NCI-H2227 treated with DMSO at 0.1 percent for 48 hours (cell line): ENCODE results near the gene TAOK2.

Experiments
- DNase-seq: peaks from one replicate; lab custom pipeline; 2025; lab: John Stamatoyannopoulos, UW

Gene TAOK2

DNA sequence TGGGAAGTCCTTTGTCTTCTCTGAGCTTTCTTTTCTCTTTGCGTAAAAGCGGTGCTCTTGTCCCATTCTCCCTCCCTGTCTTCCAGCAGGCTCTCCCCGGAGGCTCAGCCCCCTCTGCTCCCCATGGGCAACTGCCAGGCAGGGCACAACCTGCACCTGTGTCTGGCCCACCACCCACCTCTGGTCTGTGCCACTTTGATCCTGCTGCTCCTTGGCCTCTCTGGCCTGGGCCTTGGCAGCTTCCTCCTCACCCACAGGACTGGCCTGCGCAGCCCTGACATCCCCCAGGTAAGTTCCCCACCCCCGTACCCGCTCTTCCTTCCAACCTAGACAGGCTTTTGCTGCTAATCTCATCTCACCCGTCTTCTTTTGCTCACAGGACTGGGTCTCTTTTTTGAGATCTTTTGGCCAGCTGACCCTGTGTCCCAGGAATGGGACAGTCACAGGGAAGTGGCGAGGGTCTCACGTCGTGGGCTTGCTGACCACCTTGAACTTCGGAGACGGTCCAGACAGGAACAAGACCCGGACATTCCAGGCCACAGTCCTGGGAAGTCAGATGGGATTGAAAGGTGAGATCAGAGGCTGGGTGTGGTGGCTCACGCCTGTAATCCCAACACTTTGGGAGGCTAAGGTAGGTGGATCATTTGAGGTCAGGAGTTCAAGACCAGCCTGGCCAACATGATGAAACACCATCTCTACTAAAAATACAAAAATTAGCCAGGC, 10.5 kb upstream of the TAOK2 start:
- DNase-seq, result no peak

GRCh38 chr16:29968205-29968604, 5.5 kb upstream of the TAOK2 start:
- DNase-seq, result no peak

GRCh38 chr16:29971304-29971703, 2.4 kb upstream of the TAOK2 start:
- DNase-seq, result no peak

DNA sequence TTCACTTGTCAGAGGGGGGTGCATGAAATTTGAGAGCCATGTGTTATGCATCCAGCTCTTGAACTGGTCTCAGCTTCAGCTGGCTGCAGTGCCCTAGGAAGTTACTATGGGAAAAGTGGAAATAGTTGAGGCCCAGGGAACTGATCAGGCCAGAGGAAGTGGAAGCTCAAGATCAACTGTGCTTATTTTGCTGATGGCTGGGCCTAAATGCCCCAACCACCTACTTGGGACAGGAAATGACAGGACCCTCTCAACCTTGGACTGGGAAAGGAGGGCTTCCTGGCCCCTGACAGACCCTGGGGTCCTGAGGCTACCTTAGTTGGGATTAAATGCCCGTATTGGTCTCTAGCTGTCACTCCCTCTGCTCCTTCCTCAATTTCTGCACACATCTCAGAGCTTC, 1.2 kb upstream of the TAOK2 start:
- no peak for DNase-seq

DNA sequence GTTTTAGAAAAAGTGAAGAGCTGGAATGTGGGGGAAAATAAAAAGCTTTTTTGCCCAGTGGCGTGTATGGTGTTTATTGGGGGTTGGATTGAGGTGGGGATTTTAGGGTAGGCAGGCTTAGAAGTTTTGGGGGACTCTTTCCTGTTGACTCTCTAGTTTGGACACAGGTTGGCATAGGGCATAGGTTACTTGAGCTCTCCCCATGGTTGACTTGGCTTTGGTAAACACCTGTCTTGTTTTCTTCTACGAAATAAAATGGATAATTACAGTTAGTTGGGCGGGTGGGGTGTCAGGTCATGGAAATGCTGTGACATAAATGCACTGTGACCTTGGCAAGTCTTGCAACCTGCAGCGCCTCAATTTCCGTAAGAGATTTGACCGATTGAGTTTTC, 680 bp upstream of the TAOK2 start:
- DNase-seq, result no peak

- DNase-seq, result no peak
These were observed 844 bp downstream of the TAOK2 start for GRCh38 chr16:29974291-29975133.

DNA sequence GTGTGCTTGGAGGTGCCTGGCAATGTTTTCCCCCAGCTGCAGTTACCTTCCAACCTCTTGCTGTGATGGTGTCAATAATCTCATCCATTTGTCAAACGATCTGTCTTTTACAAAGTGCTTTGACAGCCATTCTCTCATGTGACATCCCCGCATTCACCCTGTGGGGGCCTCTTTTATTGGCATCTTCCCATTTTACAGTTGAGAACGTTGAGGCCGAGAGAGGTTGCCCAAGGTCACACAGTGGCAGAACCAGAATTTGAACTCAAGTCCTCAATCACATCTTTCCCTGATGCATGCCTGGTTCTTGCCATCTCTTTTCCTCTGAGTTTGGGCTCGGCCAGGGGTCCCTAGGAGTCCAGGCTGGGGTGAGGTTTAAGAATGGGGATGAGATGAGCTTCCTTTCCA, 1.5 kb downstream of the TAOK2 start:
- DNase-seq, result no peak

DNA sequence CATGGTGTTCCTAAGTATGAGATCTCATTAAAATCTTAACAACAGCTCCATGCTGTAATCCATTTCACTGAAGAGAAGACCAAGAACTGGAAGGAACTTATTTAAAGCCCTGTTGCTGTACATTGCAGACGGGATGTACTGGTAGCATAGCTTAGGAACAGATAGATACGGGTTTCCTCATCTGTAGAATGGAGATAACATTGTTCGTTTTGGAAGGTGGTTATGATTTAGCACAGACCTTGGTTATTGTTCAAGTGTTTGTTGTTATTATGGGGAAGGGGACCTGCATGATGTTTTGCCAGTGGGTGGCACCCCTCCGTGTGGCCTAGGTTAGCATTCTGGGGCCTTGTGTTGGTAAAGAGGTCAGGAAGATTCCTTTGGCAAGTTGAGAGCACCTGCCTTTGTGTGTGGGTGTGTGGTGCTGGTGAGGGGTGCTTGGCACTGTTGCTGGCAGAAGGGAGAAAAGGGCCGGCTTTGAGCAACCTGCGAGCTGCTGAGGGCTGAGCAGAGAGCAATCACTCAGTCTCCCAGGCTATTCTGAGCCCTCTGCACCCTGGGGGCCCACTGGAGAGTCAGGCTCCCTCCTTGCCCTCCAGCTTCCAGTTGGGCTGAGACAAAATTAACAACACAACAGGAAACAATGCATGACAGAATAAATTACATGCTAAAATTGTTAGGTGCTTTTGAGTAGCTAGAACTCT, 2.3 kb downstream of the TAOK2 start:
- no peak for DNase-seq

GRCh38 chr16:29977063-29977825, 3.6 kb downstream of the TAOK2 start:
- DNase-seq, result no peak

- no peak for DNase-seq
These were observed 4.4 kb downstream of the TAOK2 start for GRCh38 chr16:29978081-29978480.

DNA sequence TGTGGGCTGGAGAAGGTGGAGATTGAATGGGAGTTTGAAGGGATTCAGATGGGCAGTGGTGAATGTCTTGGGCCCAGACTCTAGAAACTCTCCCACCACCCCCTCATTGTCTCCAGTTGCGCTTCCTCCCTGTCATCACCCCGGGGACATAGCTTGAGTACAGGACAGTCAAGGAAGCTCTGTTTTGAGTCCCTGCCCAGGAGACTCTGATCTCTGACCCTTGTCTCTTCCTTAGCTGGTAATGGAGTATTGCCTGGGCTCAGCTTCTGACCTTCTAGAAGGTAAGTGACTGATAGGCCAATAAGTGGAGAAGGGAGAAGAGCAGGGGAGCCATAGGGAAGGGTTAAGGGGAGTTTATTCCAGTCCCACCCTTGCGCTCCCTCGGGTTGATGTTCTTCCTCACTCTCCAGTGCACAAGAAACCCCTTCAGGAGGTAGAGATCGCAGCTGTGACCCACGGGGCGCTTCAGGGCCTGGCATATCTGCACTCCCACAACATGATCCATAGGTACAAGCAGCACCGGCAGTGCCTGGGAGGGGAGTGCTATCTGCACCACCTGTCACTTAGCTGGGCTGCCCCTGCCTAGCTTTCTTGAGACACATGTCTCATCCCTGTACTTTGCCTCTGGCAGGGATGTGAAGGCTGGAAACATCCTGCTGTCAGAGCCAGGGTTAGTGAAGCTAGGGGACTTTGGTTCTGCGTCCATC, 5.0 kb downstream of the TAOK2 start:
- no peak for DNase-seq

DNA sequence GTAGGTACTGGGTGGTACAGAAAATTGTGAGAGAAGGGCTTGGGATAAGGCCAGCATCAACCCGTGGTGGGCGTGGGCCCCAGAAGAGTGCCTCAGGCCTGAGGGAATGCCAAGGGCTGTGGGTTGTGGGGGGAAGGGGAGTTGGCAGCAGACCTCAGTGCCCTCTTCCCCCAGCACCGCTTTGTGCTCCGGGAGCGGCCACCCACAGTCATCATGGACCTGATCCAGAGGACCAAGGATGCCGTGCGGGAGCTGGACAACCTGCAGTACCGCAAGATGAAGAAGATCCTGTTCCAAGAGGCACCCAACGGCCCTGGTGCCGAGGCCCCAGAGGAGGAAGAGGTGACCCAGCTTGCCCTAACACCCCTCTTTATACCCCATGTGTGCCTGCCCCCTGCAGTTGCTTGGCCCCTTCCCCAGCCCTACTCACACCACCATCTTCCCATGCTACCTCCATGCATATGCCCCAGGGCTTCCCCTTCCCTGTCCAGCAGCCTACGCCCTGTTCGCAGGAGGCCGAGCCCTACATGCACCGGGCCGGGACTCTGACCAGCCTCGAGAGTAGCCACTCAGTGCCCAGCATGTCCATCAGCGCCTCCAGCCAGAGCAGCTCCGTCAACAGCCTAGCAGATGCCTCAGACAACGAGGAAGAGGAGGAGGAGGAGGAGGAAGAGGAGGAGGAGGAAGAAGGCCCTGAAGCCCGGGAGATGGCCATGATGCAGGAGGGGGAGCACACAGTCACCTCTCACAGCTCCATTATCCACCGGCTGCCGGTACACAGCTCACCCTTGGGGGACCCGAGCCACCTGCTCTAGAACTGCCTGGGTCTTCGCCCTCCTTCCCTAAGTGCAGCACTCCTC, 9.1 kb downstream of the TAOK2 start:
- DNase-seq, result no peak

DNA sequence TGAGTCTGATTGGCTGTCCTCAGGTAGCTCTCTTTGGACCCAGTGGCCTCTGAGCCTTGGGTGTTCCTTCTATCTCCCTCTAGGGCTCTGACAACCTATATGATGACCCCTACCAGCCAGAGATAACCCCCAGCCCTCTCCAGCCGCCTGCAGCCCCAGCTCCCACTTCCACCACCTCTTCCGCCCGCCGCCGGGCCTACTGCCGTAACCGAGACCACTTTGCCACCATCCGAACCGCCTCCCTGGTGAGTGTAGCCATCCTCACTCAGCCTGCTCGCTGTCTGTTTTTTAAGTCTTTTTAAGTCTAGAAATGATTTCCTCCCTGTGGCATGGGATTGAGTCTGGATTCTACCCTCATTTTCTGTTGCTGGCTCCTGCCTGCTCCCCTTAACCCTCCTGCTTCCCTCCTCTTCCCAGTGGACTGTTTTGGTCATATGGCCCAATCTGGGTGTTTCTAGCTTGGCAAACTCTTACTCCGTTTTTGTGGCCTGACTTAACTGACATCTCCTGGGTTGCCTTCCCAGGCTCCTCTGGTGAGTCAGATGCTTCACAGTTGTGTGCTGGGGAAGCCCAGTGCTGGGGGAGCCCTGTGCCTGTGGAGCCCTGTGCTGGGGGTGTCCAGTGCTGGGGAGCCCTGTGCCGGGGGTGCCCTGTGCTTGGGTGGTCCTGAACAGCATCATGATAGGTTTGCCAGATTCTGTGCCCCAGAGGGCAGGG, 9.9 kb downstream of the TAOK2 start:
- no peak for DNase-seq

DNA sequence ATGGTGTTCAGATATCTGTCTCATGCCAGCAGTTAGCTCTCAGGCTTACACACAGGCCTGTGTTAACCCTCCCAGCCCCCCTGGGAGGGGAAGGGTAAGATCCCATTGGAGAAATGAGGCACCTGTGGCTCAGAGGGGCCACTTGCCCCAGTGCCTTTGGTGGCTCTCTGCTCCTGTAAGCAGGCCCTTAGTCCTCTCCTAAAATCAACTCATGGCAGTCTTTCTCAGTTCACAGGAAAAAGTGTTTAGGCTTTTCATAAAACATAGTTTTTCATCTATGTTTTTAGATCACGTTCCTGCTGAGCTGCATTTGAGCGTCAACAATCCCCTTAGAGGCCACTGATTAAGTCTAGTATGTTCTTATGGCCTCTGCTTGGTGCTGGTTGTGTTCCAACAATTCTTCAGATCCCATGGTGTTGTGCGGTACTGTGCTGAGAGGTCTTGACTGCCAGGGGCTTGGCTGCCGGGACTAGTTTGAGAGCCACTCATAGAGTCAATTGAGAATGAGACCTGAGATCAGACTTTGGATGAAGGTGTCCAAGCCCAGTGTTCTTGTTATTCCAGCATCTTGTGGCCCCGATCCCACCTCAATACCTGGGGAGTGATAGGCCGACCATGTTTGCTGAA, 10.6 kb downstream of the TAOK2 start:
- DNase-seq, result no peak

GRCh38 chr16:29984764-29985147, 11.1 kb downstream of the TAOK2 start:
- no peak for DNase-seq

- DNase-seq, result no peak
These were observed 11.7 kb downstream of the TAOK2 start for GRCh38 chr16:29985271-29985811.

DNA sequence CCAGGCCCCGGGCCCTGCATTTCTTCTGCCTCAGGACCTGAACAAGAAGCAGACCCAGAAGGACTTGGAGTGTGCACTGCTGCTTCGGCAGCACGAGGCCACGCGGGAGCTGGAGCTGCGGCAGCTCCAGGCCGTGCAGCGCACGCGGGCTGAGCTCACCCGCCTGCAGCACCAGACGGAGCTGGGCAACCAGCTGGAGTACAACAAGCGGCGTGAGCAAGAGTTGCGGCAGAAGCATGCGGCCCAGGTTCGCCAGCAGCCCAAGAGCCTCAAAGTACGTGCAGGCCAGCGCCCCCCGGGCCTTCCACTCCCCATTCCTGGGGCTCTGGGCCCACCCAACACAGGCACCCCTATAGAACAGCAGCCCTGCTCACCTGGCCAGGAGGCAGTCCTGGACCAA, 12.6 kb downstream of the TAOK2 start:
- DNase-seq, result no peak

DNA sequence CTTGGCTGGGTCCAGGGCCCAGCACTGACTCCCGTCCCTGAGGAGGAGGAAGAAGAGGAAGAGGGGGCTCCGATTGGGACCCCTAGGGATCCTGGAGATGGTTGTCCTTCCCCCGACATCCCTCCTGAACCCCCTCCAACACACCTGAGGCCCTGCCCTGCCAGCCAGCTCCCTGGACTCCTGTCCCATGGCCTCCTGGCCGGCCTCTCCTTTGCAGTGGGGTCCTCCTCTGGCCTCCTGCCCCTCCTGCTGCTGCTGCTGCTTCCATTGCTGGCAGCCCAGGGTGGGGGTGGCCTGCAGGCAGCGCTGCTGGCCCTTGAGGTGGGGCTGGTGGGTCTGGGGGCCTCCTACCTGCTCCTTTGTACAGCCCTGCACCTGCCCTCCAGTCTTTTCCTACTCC, 13.3 kb downstream of the TAOK2 start:
- no peak for DNase-seq
